ENCODE data around the gene FGD5. TPM values are rescaled to one million over a fixed set of nuclear protein-coding genes. Genes with fewer than 3 reads are reported as not detected.
A peak's percentile ranks its signal among the peaks of the same experiment; 100 is the strongest.
"Not testable (repeated sequence)": the region's sequence is repeated elsewhere in the genome, so short reads cannot be mapped to it uniquely, and the experiment has no call there.

FGD5 gene
- total and polyA plus RNA-seq, 4 donors: 2.5 to 61.6 (median 20.0) TPM

GRCh38 chr3:14809611-14810010 lies 9.2 kb upstream of the FGD5 start:
- H3K27ac ChIP-seq (ENCODE audit: low read depth in 1 of 2, low read length in 2 of 2); H3K4me1 ChIP-seq (ENCODE audit: control insufficient read depth in 1 of 2, insufficient read depth in 2 of 2, low read length in 2 of 2); H3K4me3 ChIP-seq (ENCODE audit: low read length in 2 of 2); H3K36me3 ChIP-seq (ENCODE audit: control insufficient read depth in 1 of 2, insufficient read depth in 2 of 2, low read length in 1 of 2); H3K9me3 ChIP-seq (ENCODE audit: control insufficient read depth, low read length); DNase-seq; intact Hi-C loops (cut with DNase I); ATAC-seq (ENCODE audit: low FRiP score); H3K27me3 ChIP-seq (ENCODE audit: control insufficient read depth in 1 of 2, insufficient read depth in 2 of 2, low read length in 1 of 2): not testable (repeated sequence)
- 66 to 67% methylated on average over 8 to 9 of the region's 9 CpGs for WGBS, 2 donors

GRCh38 chr3:14810070-14810791 lies 8.5 kb upstream of the FGD5 start:
- H3K9me3 ChIP-seq (ENCODE audit: control insufficient read depth, low read length): no peaks in the 10 kb centered on the region
- WGBS, 2 donors: 3 to 4% methylated on average over 39 to 84 of the region's 85 CpGs
- H3K27ac ChIP-seq (ENCODE audit: low read depth in 1 of 2, low read length in 2 of 2): no peak overlapping the region
- H3K36me3 ChIP-seq (ENCODE audit: control insufficient read depth in 1 of 2, insufficient read depth in 2 of 2, low read length in 1 of 2): no peaks in the 10 kb centered on the region
- DNase-seq: peak in 1 of 2 donors; percentile 82
- no peaks in the 10 kb centered on the region for H3K27me3 ChIP-seq (ENCODE audit: control insufficient read depth in 1 of 2, insufficient read depth in 2 of 2, low read length in 1 of 2)
- no peaks in the 10 kb centered on the region for H3K4me1 ChIP-seq (ENCODE audit: control insufficient read depth in 1 of 2, insufficient read depth in 2 of 2, low read length in 2 of 2)
- H3K4me3 ChIP-seq (ENCODE audit: low read length in 2 of 2): peak overlapping the region in 1 of 2 donors; percentile 50
- intact Hi-C loops (cut with DNase I): no loop called here
- peak; percentile 62 for ATAC-seq (ENCODE audit: low FRiP score)

- intact Hi-C loops (cut with DNase I): no loop called here
- 1% methylated on average over 57 to 78 of the region's 78 CpGs for WGBS, 2 donors
- H3K27me3 ChIP-seq (ENCODE audit: control insufficient read depth in 1 of 2, insufficient read depth in 2 of 2, low read length in 1 of 2): no peaks in the 10 kb centered on the region
Measured at GRCh38 chr3:14810801-14811661, 7.7 kb upstream of the FGD5 start.

GRCh38 chr3:14811684-14812083 lies 7.1 kb upstream of the FGD5 start:
- Histone ChIP-seq H3K4me1 (ENCODE audit: control insufficient read depth in 1 of 2, insufficient read depth in 2 of 2, low read length in 2 of 2) (no peaks in the 10 kb centered on the region), H3K27me3 (ENCODE audit: control insufficient read depth in 1 of 2, insufficient read depth in 2 of 2, low read length in 1 of 2) (no peaks in the 10 kb centered on the region), H3K9me3 (ENCODE audit: control insufficient read depth, low read length) (no peaks in the 10 kb centered on the region), H3K36me3 (ENCODE audit: control insufficient read depth in 1 of 2, insufficient read depth in 2 of 2, low read length in 1 of 2) (no peaks in the 10 kb centered on the region), H3K27ac (ENCODE audit: low read depth in 1 of 2, low read length in 2 of 2) (no peak overlapping the region), H3K4me3 (ENCODE audit: low read length in 2 of 2) (no peak overlapping the region)
- intact Hi-C loops (cut with DNase I): no loop called here
- WGBS, 2 donors: 1 to 4% methylated on average over 7 of the region's 7 CpGs
- DNase-seq (no peak), ATAC-seq (ENCODE audit: low FRiP score) (peak; percentile 61)

More at GRCh38 chr3:14810801-14811661, 7.7 kb upstream of the FGD5 start:
- Histone ChIP-seq H3K4me1 (ENCODE audit: control insufficient read depth in 1 of 2, insufficient read depth in 2 of 2, low read length in 2 of 2) (no peaks in the 10 kb centered on the region), H3K4me3 (ENCODE audit: low read length in 2 of 2) (peak overlapping the region in 1 of 2 donors; percentile 50), H3K36me3 (ENCODE audit: control insufficient read depth in 1 of 2, insufficient read depth in 2 of 2, low read length in 1 of 2) (no peaks in the 10 kb centered on the region), H3K27ac (ENCODE audit: low read depth in 1 of 2, low read length in 2 of 2) (no peak overlapping the region), H3K9me3 (ENCODE audit: control insufficient read depth, low read length) (no peaks in the 10 kb centered on the region)
- peak; percentile 34 for ATAC-seq (ENCODE audit: low FRiP score)
- no peak for DNase-seq

- peak; percentile 1 for ATAC-seq (ENCODE audit: low FRiP score)
- Histone ChIP-seq H3K4me3 (ENCODE audit: low read length in 2 of 2) (no peak overlapping the region), H3K36me3 (ENCODE audit: control insufficient read depth in 1 of 2, insufficient read depth in 2 of 2, low read length in 1 of 2) (no peaks in the 10 kb centered on the region), H3K27ac (ENCODE audit: low read depth in 1 of 2, low read length in 2 of 2) (no peak overlapping the region), H3K27me3 (ENCODE audit: control insufficient read depth in 1 of 2, insufficient read depth in 2 of 2, low read length in 1 of 2) (no peaks in the 10 kb centered on the region), H3K9me3 (ENCODE audit: control insufficient read depth, low read length) (no peaks in the 10 kb centered on the region), H3K4me1 (ENCODE audit: control insufficient read depth in 1 of 2, insufficient read depth in 2 of 2, low read length in 2 of 2) (no peaks in the 10 kb centered on the region)
- intact Hi-C loops (cut with DNase I): no loop called here
- no peak for DNase-seq
- 66 to 72% methylated on average over 9 of the region's 9 CpGs for WGBS, 2 donors
Measured at GRCh38 chr3:14812196-14812790, 6.5 kb upstream of the FGD5 start.

GRCh38 chr3:14814411-14814871 lies 4.3 kb upstream of the FGD5 start:
- Histone ChIP-seq H3K4me3 (ENCODE audit: low read length in 2 of 2) (no peak overlapping the region), H3K4me1 (ENCODE audit: control insufficient read depth in 1 of 2, insufficient read depth in 2 of 2, low read length in 2 of 2) (no peaks in the 10 kb centered on the region), H3K36me3 (ENCODE audit: control insufficient read depth in 1 of 2, insufficient read depth in 2 of 2, low read length in 1 of 2) (no peaks in the 10 kb centered on the region), H3K9me3 (ENCODE audit: control insufficient read depth, low read length) (no peaks in the 10 kb centered on the region), H3K27ac (ENCODE audit: low read depth in 1 of 2, low read length in 2 of 2) (no peak overlapping the region), H3K27me3 (ENCODE audit: control insufficient read depth in 1 of 2, insufficient read depth in 2 of 2, low read length in 1 of 2) (no peaks in the 10 kb centered on the region)
- 82 to 85% methylated on average over 4 of the region's 4 CpGs for whole genome bisulfite sequencing, 2 donors
- intact Hi-C loops (cut with DNase I): no loop called here
- no peak for DNase-seq
- ATAC-seq (ENCODE audit: low FRiP score): no peak

GRCh38 chr3:14816359-14816758 lies 2.4 kb upstream of the FGD5 start:
- H3K27ac ChIP-seq (ENCODE audit: low read depth in 1 of 2, low read length in 2 of 2): no peak overlapping the region
- H3K36me3 ChIP-seq (ENCODE audit: control insufficient read depth in 1 of 2, insufficient read depth in 2 of 2, low read length in 1 of 2): no peaks in the 10 kb centered on the region
- no peaks in the 10 kb centered on the region for H3K4me1 ChIP-seq (ENCODE audit: control insufficient read depth in 1 of 2, insufficient read depth in 2 of 2, low read length in 2 of 2)
- no peak for DNase-seq
- H3K9me3 ChIP-seq (ENCODE audit: control insufficient read depth, low read length): no peaks in the 10 kb centered on the region
- no peak for ATAC-seq (ENCODE audit: low FRiP score)
- intact Hi-C loops (cut with DNase I): no loop called here
- 93 to 96% methylated on average over 3 of the region's 3 CpGs for WGBS, 2 donors
- H3K4me3 ChIP-seq (ENCODE audit: low read length in 2 of 2): no peak overlapping the region
- H3K27me3 ChIP-seq (ENCODE audit: control insufficient read depth in 1 of 2, insufficient read depth in 2 of 2, low read length in 1 of 2): no peaks in the 10 kb centered on the region

GRCh38 chr3:14819671-14820070 lies 909 bp downstream of the FGD5 start:
- no peaks in the 10 kb centered on the region for H3K27me3 ChIP-seq (ENCODE audit: control insufficient read depth in 1 of 2, insufficient read depth in 2 of 2, low read length in 1 of 2)
- no peaks in the 10 kb centered on the region for H3K9me3 ChIP-seq (ENCODE audit: control insufficient read depth, low read length)
- ATAC-seq (ENCODE audit: low FRiP score) (no peak), DNase-seq (no peak)
- intact Hi-C loops (cut with DNase I): no loop called here
- no peak overlapping the region for H3K27ac ChIP-seq (ENCODE audit: low read depth in 1 of 2, low read length in 2 of 2)
- no peak overlapping the region for H3K4me3 ChIP-seq (ENCODE audit: low read length in 2 of 2)
- no peaks in the 10 kb centered on the region for H3K4me1 ChIP-seq (ENCODE audit: control insufficient read depth in 1 of 2, insufficient read depth in 2 of 2, low read length in 2 of 2)
- 94% methylated on average over 10 of the region's 10 CpGs for WGBS, 2 donors
- H3K36me3 ChIP-seq (ENCODE audit: control insufficient read depth in 1 of 2, insufficient read depth in 2 of 2, low read length in 1 of 2): no peaks in the 10 kb centered on the region

Measured in aorta (tissue), 5 donors.